ENCODE results near the gene MYH11.

DNA sequence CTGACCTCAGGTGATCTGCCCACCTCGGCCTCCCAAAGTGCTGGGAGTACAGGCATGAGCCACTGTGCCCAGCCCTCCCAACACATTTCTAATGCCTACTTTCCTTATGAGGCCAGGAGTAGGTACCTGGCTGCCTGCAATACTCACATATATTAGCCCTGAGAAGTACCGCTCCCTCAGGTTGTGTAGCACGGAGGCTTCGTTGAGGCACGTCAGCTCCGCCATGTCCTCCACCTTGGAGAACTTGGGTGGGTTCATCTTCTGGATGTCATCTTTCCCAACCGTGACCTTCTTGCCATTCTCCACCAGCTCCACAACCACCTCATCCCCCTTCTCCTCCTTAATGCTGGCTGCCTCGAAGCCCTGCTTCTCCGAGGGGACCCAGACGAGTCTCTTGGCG lies 19.1 kb downstream of the MYH11 start:
- TF ChIP-seq ARNT (IDR thresholded peaks at IDR 0.05) (no peak), FOXM1 (IDR thresholded peaks at IDR 0.05; ENCODE audit: borderline replicate concordance) (no peak), CTBP1 (IDR thresholded peaks at IDR 0.05; ENCODE audit: borderline replicate concordance) (no peak), SP1 (IDR thresholded peaks at IDR 0.05) (no peak), ELF4 (IDR thresholded peaks at IDR 0.05) (no peak), FOXK2 (IDR thresholded peaks at IDR 0.05) (no peak), HDGF (IDR thresholded peaks at IDR 0.05; ENCODE audit: borderline replicate concordance) (no peak), BHLHE40 (IDR thresholded peaks at IDR 0.05; ENCODE audit: borderline replicate concordance) (no peak), ZNF384 (IDR thresholded peaks at IDR 0.05) (no peak), SUZ12 (IDR thresholded peaks at IDR 0.05) (no peak), LEF1 (IDR thresholded peaks at IDR 0.05; ENCODE audit: borderline replicate concordance) (no peak)

Data from HEK293T (cell line).